GM20000 (cell line): ENCODE data around the gene KRT15.

Source experiments
- DNase-seq: peaks from one replicate; pipeline ENCODE4 v3.0.0; 2012; ENCODE audit warnings: low spot score
- CTCF ChIP-seq: IDR thresholded peaks from 2 replicates; pipeline ENCODE4 v1.5.1; 2012; ENCODE audit warnings: mild to moderate bottlenecking, control low read depth; ENCODE audit errors: extremely low read depth, missing control alignments

KRT15 gene

GRCh38 chr17:41464173-41464572 is 54.5 kb downstream of the KRT15 start:
- DNase-seq, result no peak
- TF ChIP-seq CTCF, result no peak

GRCh38 chr17:41463746-41464145 is 54.9 kb downstream of the KRT15 start:
- DNase-seq, result no peak
- TF ChIP-seq CTCF, result no peak
